A549 (cell line): ENCODE results near the gene FCRL6. TPM values are rescaled to one million over a fixed set of nuclear protein-coding genes. Genes with fewer than 3 reads are reported as not detected.

Experiments
- ATAC-seq, 2 experiments: fragments of 200-7000 bp in 1 of 2; fragments of >200 bp in 1 of 2; cut with Nextera tagmentation in 1 of 2; cut with Tn5 transposase in 1 of 2; 3 replicates each; pipeline versions ENCODE4 v1.8.0 to v1.9.1; 2018 to 2020; ENCODE audit warnings: mild to moderate bottlenecking in 1 of 2, moderate library complexity in 1 of 2
- CTCF ChIA-PET: fragments of 300-600 bp; sonication (Branson Sonifier 250); formaldehyde crosslinking; extraction: SDS; loops from one replicate; lab custom pipeline; 2021; ENCODE audit warnings: antibody characterized with exemption, inconsistent platforms; lab: Yijun Ruan, JAX
- POLR2A ChIA-PET: fragments of 350-600 bp; formaldehyde crosslinking; extraction: SDS; loops from one replicate; lab custom pipeline; 2021; ENCODE audit warnings: antibody characterized with exemption, inconsistent platforms; lab: Yijun Ruan, JAX
- DNase-seq, 2 experiments: peaks; one replicate each; pipeline versions ENCODE4 v3.0.0 to v3.0.0-alpha.2; 2011 to 2016; ENCODE audit warnings: low read depth in 1 of 2, low spot score in 1 of 2
- FAIRE-seq: peaks from 2 replicates; lab custom pipeline; 2011; peaks lifted over from hg19 to GRCh38; lab: Jason Lieb, UNC
- H3K27ac ChIP-seq, 2 experiments: fragments of >200 bp; sonication (Bioruptor Twin); formaldehyde crosslinking; 3 replicates each; pipeline ENCODE4 v1.5.1; 2016 to 2017
- H3K4me1 ChIP-seq: fragments of >200 bp; sonication (Bioruptor Twin); formaldehyde crosslinking; 3 replicates; pipeline ENCODE4 v1.6.1; 2016
- H3K4me2 ChIP-seq: fragments of >200 bp; sonication (Bioruptor Twin); formaldehyde crosslinking; 3 replicates; pipeline ENCODE4 v1.6.1; 2016
- H3K4me3 ChIP-seq: fragments of >200 bp; sonication (Bioruptor Twin); formaldehyde crosslinking; 3 replicates; pipeline ENCODE4 v1.5.1; 2016
- H3K9me3 ChIP-seq: fragments of >200 bp; sonication (Bioruptor Twin); formaldehyde crosslinking; 3 replicates; pipeline ENCODE4 v1.6.1; 2016
- CBX8 ChIP-seq: fragments of 200-600 bp; sonication (generic); IDR thresholded peaks from 2 replicates; pipeline ENCODE4 v1.6.1; 2016
- CHD2 ChIP-seq: fragments of 150-350 bp; IDR thresholded peaks from 2 replicates; pipeline ENCODE4 v1.6.1; 2014; ENCODE audit warnings: low read length; ENCODE audit not compliant: partially characterized antibody
- CHD4 ChIP-seq: fragments of 200-600 bp; sonication (generic); IDR thresholded peaks from 2 replicates; pipeline ENCODE4 v1.6.1; 2016; ENCODE audit warnings: antibody characterized with exemption, mild to moderate bottlenecking, borderline replicate concordance
- EHF ChIP-seq: fragments of 250-450 bp; sonication (Bioruptor Pico); IDR thresholded peaks from 2 replicates; pipeline ENCODE4 v1.5.0; 2020; ENCODE audit warnings: mild to moderate bottlenecking
- FOSB ChIP-seq: fragments of 250-450 bp; sonication (Bioruptor Pico); IDR thresholded peaks from 2 replicates; pipeline ENCODE4 v1.5.0; 2020; ENCODE audit warnings: mild to moderate bottlenecking, moderate library complexity
- FOSL2 ChIP-seq, 2 experiments: fragments of 450-650 bp in 1 of 2; fragments of >200 bp in 1 of 2; sonication (Bioruptor Twin) in 1 of 2; formaldehyde crosslinking; IDR thresholded peaks; 2 replicates each; pipeline versions ENCODE4 v1.5.0 to v1.6.1; 2016 to 2020; ENCODE audit warnings: mild to moderate bottlenecking in 1 of 2, moderate library complexity in 1 of 2
- FOXS1 ChIP-seq: fragments of 250-450 bp; sonication (Bioruptor Pico); IDR thresholded peaks from 2 replicates; pipeline ENCODE4 v1.5.0; 2020; ENCODE audit warnings: mild to moderate bottlenecking, moderate library complexity
- GATA3 ChIP-seq: IDR thresholded peaks from 2 replicates; pipeline ENCODE4 v1.6.1; 2012; ENCODE audit warnings: borderline replicate concordance
- HDAC2 ChIP-seq: fragments of 200-600 bp; sonication (generic); IDR thresholded peaks from 2 replicates; pipeline ENCODE4 v1.6.1; 2016
- JUNB ChIP-seq: fragments of >200 bp; sonication (Bioruptor Twin); formaldehyde crosslinking; IDR thresholded peaks from 2 replicates; pipeline ENCODE4 v1.6.1; 2016
- MAFK ChIP-seq: fragments of 450-650 bp; IDR thresholded peaks from 2 replicates; pipeline ENCODE4 v1.6.1; 2014; ENCODE audit not compliant: partially characterized antibody
- NR3C1 ChIP-seq: fragments of >200 bp; sonication (Bioruptor Twin); formaldehyde crosslinking; IDR thresholded peaks from 3 replicates; pipeline ENCODE4 v1.6.1; 2017
- RAD21 ChIP-seq, 2 experiments: fragments of >200 bp in 1 of 2; sonication (Bioruptor Twin) in 1 of 2; formaldehyde crosslinking in 1 of 2; IDR thresholded peaks in 1 of 2; conservative IDR thresholded peaks in 1 of 2; 2 replicates in 1 of 2; 3 replicates in 1 of 2; pipeline ENCODE4 v1.6.1; 2012 to 2018; ENCODE audit warnings: inconsistent platforms in 1 of 2
- RARB ChIP-seq: fragments of 250-450 bp; sonication (Bioruptor Pico); IDR thresholded peaks from 2 replicates; pipeline ENCODE4 v1.8.0; 2021; ENCODE audit warnings: mild to moderate bottlenecking, moderate library complexity
- RNF2 ChIP-seq: fragments of 200-600 bp; sonication (generic); IDR thresholded peaks from 2 replicates; pipeline ENCODE4 v1.6.1; 2016; ENCODE audit warnings: low read depth, mild to moderate bottlenecking, antibody characterized with exemption, moderate library complexity, borderline replicate concordance
- SMC3 ChIP-seq: fragments of >200 bp; sonication (Bioruptor Twin); formaldehyde crosslinking; IDR thresholded peaks from 3 replicates; pipeline ENCODE4 v1.6.1; 2018; ENCODE audit warnings: inconsistent platforms
- SREBF2 ChIP-seq: fragments of 450-650 bp; IDR thresholded peaks from 2 replicates; pipeline ENCODE4 v1.6.1; 2014; ENCODE audit warnings: mild to moderate bottlenecking, moderate library complexity
- WGBS: methylation state at CpG from one replicate; pipeline ENCODE4 v1.1.6; 2017; ENCODE audit errors: missing lambda C conversion rate; 5-methylcytosine and 5-hydroxymethylcytosine counted together
- polyA plus RNA-seq, 4 experiments: library from polyadenylated mRNA; depleted of rRNA in 3 of 4; stranded (reverse); fragments of >200 nt; fragmentation: RNase III in 1 of 4; extraction: RNeasy Plus Mini Kit Qiagen cat#74134 plus additional on column Dnase treatment in 1 of 4; gene quantifications; 2 replicates in 3 of 4; 3 replicates in 1 of 4; pipeline ENCODE4 v1.2.3, GENCODE V29; 2011 to 2017
- TF ChIP-seq, protein P1 (sequence below): fragments of 250-450 bp; sonication (Bioruptor Pico); IDR thresholded peaks from 2 replicates; pipeline ENCODE4 v1.5.0; 2021; ENCODE audit warnings: mild to moderate bottlenecking, moderate library complexity, borderline replicate concordance

Gene FCRL6
- polyA plus RNA-seq, 2 of the 4 experiments (the other 2 are of a cell fraction) = not detected

DNA sequence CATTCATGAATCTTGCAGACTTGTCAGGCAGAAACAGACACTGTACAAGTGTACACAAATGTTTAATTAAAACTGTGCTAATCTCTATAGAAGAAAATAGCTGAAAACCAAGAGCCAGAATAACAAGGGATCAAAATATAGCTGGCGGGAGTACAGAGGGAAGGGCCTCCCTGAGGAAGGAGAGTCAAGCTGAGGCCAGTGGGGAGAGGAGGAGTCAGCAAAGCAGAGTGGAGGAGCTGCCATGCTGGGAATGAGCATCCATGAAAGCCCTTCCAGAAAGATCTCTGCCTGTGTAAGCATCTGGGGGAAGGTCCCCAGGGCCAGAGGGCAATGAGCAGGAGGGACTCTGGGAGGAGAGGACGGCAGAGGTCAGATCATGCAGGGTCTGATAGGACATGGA, 39.6 kb downstream of the FCRL6 start:
- DNase-seq = no peak
- Histone ChIP-seq H3K4me1 (peaks cover 3% of the 10 kb centered on the region; the same call in 1 of the 3 replicates), H3K4me3 (no peak overlapping the region), H3K9me3 (no peaks in the 10 kb centered on the region), H3K4me2 (no peak overlapping the region), H3K27ac (no peak overlapping the region)
- WGBS = 90% methylated on average over 2 of the region's 2 CpGs
- FAIRE-seq = no peak
- no peak for TF ChIP-seq MAFK
- TF ChIP-seq HDAC2 = no peak
- no peak for TF ChIP-seq FOSB
- no peak for TF ChIP-seq NR3C1
- TF ChIP-seq, protein P1, sequence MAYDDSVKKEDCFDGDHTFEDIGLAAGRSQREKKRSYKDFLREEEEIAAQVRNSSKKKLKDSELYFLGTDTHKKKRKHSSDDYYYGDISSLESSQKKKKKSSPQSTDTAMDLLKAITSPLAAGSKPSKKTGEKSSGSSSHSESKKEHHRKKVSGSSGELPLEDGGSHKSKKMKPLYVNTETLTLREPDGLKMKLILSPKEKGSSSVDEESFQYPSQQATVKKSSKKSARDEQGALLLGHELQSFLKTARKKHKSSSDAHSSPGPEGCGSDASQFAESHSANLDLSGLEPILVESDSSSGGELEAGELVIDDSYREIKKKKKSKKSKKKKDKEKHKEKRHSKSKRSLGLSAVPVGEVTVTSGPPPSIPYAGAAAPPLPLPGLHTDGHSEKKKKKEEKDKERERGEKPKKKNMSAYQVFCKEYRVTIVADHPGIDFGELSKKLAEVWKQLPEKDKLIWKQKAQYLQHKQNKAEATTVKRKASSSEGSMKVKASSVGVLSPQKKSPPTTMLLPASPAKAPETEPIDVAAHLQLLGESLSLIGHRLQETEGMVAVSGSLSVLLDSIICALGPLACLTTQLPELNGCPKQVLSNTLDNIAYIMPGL (CRISPR knock-in tag) = no peak
- TF ChIP-seq FOXS1 (CRISPR knock-in tag) = no peak
- TF ChIP-seq SREBF2 = no peak
- no peak for ATAC-seq
- ChIA-PET CTCF (interaction anchor here (0.8 to 5.2 kb wide), 8 partner anchors 8 to 181 kb away, joined by 3 to 53 read pairs (median 6); no protein-coding TSS in a partner anchor), POLR2A (no interaction called here)

GRCh38 chr1:159843459-159843858, 41.3 kb downstream of the FCRL6 start:
- no peak for FAIRE-seq
- no peak; a peak in 1 of 6 replicates for ATAC-seq
- POLR2A ChIA-PET = interaction anchor here (1.3 kb wide), 1 partner anchor 10 kb away, joined by 3 read pairs; no protein-coding TSS in a partner anchor
- H3K9me3 ChIP-seq = no peaks in the 10 kb centered on the region
- DNase-seq = no peak
- TF ChIP-seq EHF = no peak
- peak; percentile 2 for TF ChIP-seq MAFK
- TF ChIP-seq, all 56 proteins: peak for 1
- H3K4me3 ChIP-seq = no peak overlapping the region
- H3K4me1 ChIP-seq = peaks cover 5% of the 10 kb centered on the region; the same call in 2 of the 3 replicates
- whole genome bisulfite sequencing = 55% methylated on average over 4 of the region's 4 CpGs
- no peak overlapping the region for H3K27ac ChIP-seq
- CTCF ChIA-PET = interaction anchor here (0.9 to 1.7 kb wide), 3 partner anchors 45 to 49 kb away, joined by 4 to 7 read pairs (median 7); no protein-coding TSS in a partner anchor
- H3K4me2 ChIP-seq = no peak overlapping the region

- peaks cover 14% of the 10 kb centered on the region; the same call in 2 of the 3 replicates for H3K4me1 ChIP-seq
- DNase-seq (no peak), FAIRE-seq (no peak), ATAC-seq (peak in 1 of 2 experiments; percentile 31; a peak in 2 of 6 replicates)
- no peak for TF ChIP-seq CBX8
- no peak for TF ChIP-seq JUNB
- TF ChIP-seq RNF2 = no peak
- TF ChIP-seq FOXS1 (CRISPR knock-in tag) = no peak
- TF ChIP-seq EHF = no peak
- no peak for TF ChIP-seq CHD4
- TF ChIP-seq RAD21 (conservative IDR thresholded peaks at IDR 0.05 in 1 of 2, IDR thresholded peaks at IDR 0.05 in 1 of 2) = no peak
- no peak for TF ChIP-seq GATA3
- TF ChIP-seq CHD2 = no peak
- TF ChIP-seq SMC3 = no peak
- no peak for TF ChIP-seq MAFK
- TF ChIP-seq FOSL2 (IDR thresholded peaks at IDR 0.05) = no peak
- TF ChIP-seq FOSL2 (CRISPR knock-in tag; IDR thresholded peaks at IDR 0.05) = no peak
- TF ChIP-seq FOSB = no peak
- TF ChIP-seq RARB (CRISPR knock-in tag) = no peak
- no peak overlapping the region for H3K4me3 ChIP-seq
- WGBS = 74% methylated on average over 12 of the region's 13 CpGs
- 0 out of 6 replicates have a peak overlapping the region, but pooled peaks of 1 of the 2 experiments have one; percentile 8 for H3K27ac ChIP-seq
- no peaks in the 10 kb centered on the region for H3K9me3 ChIP-seq
- H3K4me2 ChIP-seq = no peak overlapping the region
- ChIA-PET CTCF (no interaction called here), POLR2A (no interaction called here)
These were observed 43.8 kb downstream of the FCRL6 start for GRCh38 chr1:159845751-159846629.
